Measurements from ENCODE around the gene CDKN1C. TPM values are rescaled to one million over a fixed set of nuclear protein-coding genes. Genes with fewer than 3 reads are reported as not detected.

CDKN1C gene
- total RNA-seq, 4 donors from 2014 or later = 12.6 to 29.7 (median 16.8) TPM

DNA sequence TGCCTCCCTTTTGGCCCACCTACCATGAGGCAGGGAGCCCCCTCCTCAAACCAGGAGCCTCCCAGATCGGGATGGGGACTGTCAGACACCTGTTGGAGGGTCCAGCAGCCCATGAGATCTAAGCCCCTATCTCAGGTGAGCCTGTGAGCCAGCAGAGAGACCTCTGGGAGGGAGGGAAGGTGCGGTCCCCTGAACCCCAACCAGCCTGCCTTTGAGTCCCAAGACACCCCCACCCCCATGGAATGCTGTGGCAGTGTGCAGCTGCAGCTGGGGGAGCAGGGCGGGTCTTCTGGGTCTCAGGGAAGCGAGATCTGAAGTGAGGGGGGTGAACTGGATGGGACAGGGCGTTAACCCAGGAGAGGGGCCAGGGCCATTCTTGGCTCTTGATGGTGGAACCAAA, 1.4 kb upstream of the CDKN1C start:
- H3K27me3 ChIP-seq = no peaks in the 10 kb centered on the region
- no peaks in the 10 kb centered on the region for H3K36me3 ChIP-seq
- 90% methylated on average over 4 to 5 of the region's 5 CpGs for WGBS, 2 donors
- H3K9me3 ChIP-seq = no peaks in the 10 kb centered on the region
- no peak for DNase-seq
- H3K4me3 ChIP-seq (replicated peaks in 1 of 3) = no peak overlapping the region
- peaks cover 21 to 28% of the 10 kb centered on the region in 2 donors for H3K4me1 ChIP-seq
- intact Hi-C loops (cut with DNase I) = loop anchor here (10.0 kb wide), 1 partner anchor 182 kb away; no protein-coding TSS in a partner anchor
- no peak overlapping the region for H3K27ac ChIP-seq
- TF ChIP-seq, protein P1, sequence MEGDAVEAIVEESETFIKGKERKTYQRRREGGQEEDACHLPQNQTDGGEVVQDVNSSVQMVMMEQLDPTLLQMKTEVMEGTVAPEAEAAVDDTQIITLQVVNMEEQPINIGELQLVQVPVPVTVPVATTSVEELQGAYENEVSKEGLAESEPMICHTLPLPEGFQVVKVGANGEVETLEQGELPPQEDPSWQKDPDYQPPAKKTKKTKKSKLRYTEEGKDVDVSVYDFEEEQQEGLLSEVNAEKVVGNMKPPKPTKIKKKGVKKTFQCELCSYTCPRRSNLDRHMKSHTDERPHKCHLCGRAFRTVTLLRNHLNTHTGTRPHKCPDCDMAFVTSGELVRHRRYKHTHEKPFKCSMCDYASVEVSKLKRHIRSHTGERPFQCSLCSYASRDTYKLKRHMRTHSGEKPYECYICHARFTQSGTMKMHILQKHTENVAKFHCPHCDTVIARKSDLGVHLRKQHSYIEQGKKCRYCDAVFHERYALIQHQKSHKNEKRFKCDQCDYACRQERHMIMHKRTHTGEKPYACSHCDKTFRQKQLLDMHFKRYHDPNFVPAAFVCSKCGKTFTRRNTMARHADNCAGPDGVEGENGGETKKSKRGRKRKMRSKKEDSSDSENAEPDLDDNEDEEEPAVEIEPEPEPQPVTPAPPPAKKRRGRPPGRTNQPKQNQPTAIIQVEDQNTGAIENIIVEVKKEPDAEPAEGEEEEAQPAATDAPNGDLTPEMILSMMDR (IDR thresholded peaks at IDR 0.05) = no peak
- TF ChIP-seq POLR2A (IDR thresholded peaks at IDR 0.05) = no peak

DNA sequence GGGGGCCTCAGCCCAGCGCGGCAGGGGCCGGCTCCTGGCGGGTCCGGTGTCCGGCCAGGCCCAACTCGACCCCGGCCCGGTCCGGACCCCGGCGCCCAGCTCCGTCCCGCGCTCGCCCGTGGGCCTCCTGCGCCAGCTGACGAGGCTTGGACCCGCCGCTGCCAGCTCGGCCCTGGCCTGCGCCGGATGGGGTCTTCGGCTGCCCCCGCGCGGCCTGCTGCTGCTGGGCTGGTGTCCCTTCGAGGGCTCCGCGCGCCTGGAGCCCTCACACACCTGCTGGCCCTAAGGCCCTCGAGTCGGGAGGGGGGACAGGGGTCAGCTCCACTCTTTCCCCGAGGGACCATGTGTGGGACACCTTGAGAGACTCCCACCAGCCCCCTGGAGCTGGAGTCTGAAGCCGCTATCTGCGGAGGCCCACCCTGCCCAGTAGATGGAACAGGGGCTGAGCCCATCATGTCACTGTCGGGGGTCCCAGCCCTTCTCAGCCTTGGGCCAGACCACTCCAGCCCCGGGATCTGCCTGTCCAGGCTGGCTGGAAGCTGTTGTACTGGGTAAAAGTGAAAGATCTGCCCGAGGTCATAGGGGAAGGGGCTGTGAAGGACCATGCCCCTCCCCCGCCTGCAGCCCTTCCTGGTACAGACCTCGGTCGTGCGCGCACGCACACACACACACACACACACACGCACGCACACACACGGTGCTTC, 768 bp upstream of the CDKN1C start:
- H3K27ac ChIP-seq = peak overlapping the region; percentile 62 to 83 (median 73)
- peak overlapping the region in 1 of 3 donors; percentile 42 for H3K4me3 ChIP-seq (replicated peaks in 1 of 3)
- 34 to 41% methylated on average over 10 of the region's 49 CpGs for WGBS, 2 donors
- TF ChIP-seq, protein P1 (IDR thresholded peaks at IDR 0.05) = peak in 3 of 6 experiments; percentile 7 to 24 (median 13)
- TF ChIP-seq POLR2A (IDR thresholded peaks at IDR 0.05) = no peak
- no peaks in the 10 kb centered on the region for H3K36me3 ChIP-seq
- DNase-seq = peak; percentile 43 to 54
- no peaks in the 10 kb centered on the region for H3K9me3 ChIP-seq
- H3K27me3 ChIP-seq = no peaks in the 10 kb centered on the region
- intact Hi-C loops (cut with DNase I) = loop anchor here (10.0 kb wide), 1 partner anchor 182 kb away; no protein-coding TSS in a partner anchor
- H3K4me1 ChIP-seq = peaks cover 16 to 22% of the 10 kb centered on the region in 2 donors

DNA sequence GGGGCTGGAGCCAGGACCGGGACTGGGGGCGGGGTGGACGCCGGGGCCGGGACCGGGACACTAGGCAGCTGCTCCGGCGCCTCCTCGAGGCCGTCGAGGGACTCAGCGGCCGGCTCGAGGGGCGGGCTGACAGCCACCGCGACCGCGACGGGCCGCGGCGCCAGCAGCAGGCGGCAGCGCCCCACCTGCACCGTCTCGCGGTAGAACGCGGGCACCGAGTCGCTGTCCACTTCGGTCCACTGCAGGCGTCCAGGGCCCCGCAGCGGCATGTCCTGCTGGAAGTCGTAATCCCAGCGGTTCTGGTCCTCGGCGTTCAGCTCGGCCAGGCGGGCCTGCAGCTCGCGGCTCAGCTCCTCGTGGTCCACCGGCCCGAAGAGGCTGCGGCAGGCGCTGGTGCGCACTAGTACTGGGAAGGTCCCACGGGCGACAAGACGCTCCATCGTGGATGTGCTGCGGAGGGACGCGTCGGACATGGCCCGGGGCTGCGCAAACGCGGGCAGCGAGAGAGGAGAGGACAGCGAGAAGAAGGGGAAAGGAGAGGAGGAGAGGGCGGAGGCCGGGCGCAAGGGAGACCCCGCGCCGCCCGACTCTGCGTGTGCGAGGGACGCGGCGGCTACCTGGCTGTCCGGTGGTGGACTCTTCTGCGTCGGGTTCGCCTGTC, 428 bp downstream of the CDKN1C start:
- intact Hi-C loops (cut with DNase I) = loop anchor here (10.0 kb wide), 1 partner anchor 180 kb away; no protein-coding TSS in a partner anchor
- Histone ChIP-seq H3K4me1 (peaks cover 16 to 21% of the 10 kb centered on the region in 2 donors), H3K4me3 (replicated peaks in 1 of 3) (peak overlapping the region; percentile 35 to 64 (median 58)), H3K9me3 (no peaks in the 10 kb centered on the region), H3K36me3 (no peaks in the 10 kb centered on the region), H3K27ac (peak overlapping the region; percentile 18 to 66 (median 44)), H3K27me3 (no peaks in the 10 kb centered on the region)
- no peak for TF ChIP-seq POLR2A (IDR thresholded peaks at IDR 0.05)
- TF ChIP-seq, protein P1 (IDR thresholded peaks at IDR 0.05) = peak in 3 of 6 experiments; percentile 18 to 45 (median 44)
- DNase-seq = peak; percentile 67 to 75
- WGBS, 2 donors = 0 to 1% methylated on average over 35 to 38 of the region's 80 CpGs

DNA sequence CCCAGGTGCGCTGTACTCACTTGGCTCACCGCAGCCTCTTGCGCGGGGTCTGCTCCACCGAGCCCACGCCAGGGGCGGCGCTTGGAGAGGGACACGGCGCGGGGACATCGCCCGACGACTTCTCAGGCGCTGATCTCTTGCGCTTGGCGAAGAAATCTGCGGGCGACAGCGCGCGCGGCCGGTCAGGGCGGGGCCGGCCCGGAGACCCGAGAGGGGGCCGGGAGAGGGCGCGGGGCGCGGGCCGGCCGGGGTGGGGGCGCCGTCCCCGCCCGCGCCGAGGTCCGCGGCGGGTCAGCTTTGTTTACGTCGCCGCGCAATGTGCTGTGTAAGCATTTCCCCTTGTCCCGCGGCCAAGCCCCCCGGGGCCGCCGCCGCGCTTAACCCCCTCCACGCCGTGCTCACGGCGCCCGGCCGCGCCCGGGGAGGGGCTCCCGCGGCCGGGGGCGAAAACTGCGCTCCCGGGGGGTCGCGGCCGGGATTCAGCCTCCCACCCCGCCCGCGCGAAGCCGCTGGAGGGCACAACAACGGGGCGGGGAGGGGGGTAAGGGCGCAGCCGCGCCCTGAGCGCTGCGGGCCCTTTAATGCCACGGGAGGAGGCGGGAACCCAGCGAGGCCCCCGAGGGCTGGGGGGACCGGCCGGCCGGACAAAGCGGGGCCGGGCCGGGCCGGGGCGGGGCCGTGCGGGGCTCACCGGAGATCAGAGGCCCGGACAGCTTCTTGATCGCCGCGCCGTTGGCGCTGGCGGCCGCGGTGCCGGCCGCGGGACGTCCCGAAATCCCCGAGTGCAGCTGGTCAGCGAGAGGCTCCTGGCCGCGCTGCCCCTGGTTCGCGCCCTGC, 1.4 kb downstream of the CDKN1C start:
- Histone ChIP-seq H3K4me3 (replicated peaks in 1 of 3) (peak overlapping the region; percentile 24 to 75 (median 64)), H3K36me3 (no peaks in the 10 kb centered on the region), H3K27me3 (no peaks in the 10 kb centered on the region), H3K27ac (peak overlapping the region; percentile 73 to 80 (median 77)), H3K9me3 (no peaks in the 10 kb centered on the region), H3K4me1 (peaks cover 16 to 21% of the 10 kb centered on the region in 2 donors)
- WGBS, 2 donors = 2 to 3% methylated on average over 8 to 17 of the region's 119 CpGs
- peak; percentile 51 to 53 for DNase-seq
- intact Hi-C loops (cut with DNase I) = loop anchor here (10.0 kb wide), 1 partner anchor 179 kb away; no protein-coding TSS in a partner anchor
- no peak for TF ChIP-seq POLR2A (IDR thresholded peaks at IDR 0.05)
- TF ChIP-seq, protein P1 (IDR thresholded peaks at IDR 0.05) = no peak

All from thyroid gland (tissue), 4 donors.